CD14-positive monocyte (primary cell): ENCODE results near the gene MYO1A. TPM values are rescaled to one million over a fixed set of nuclear protein-coding genes. Genes with fewer than 3 reads are reported as not detected.

Experiments
- DNase-seq, 3 donors: peaks; one replicate each; pipeline ENCODE4 v3.0.0-alpha.2; 2011 to 2022
- H2AFZ ChIP-seq: 2 replicates; pipeline ENCODE4 v1.6.0; 2012; ENCODE audit warnings: mild to moderate bottlenecking, low read depth, low read length, inconsistent platforms; ENCODE audit not compliant: insufficient read depth, poor library complexity, severe bottlenecking
- H3K27ac ChIP-seq, 2 donors: 1 replicate in 1 of 2; 2 replicates in 1 of 2; pipeline ENCODE4 v1.5.1; 2012 to 2013; ENCODE audit warnings: low read length in 2 of 2, control low read depth in 1 of 2, inconsistent platforms in 1 of 2, low read depth in 1 of 2, mild to moderate bottlenecking in 1 of 2
- H3K27me3 ChIP-seq, 2 donors: one replicate each; pipeline versions ENCODE4 v1.6.0 to v1.6.1; 2011 to 2013; ENCODE audit warnings: low read length in 2 of 2; ENCODE audit not compliant: control insufficient read depth in 2 of 2, insufficient read depth in 2 of 2
- H3K36me3 ChIP-seq, 2 donors: replicated peaks in 1 of 2; 1 replicate in 1 of 2; 2 replicates in 1 of 2; pipeline versions ENCODE4 v1.5.1 to v1.6.1; 2012 to 2013; ENCODE audit warnings: low read length in 2 of 2, control low read depth in 1 of 2, inconsistent platforms in 1 of 2, mild to moderate bottlenecking in 1 of 2; ENCODE audit not compliant: insufficient read depth in 2 of 2, control insufficient read depth in 1 of 2
- H3K4me1 ChIP-seq, 2 donors: 1 replicate in 1 of 2; 2 replicates in 1 of 2; pipeline versions ENCODE4 v1.5.1 to v1.6.1; 2012 to 2013; ENCODE audit warnings: low read length in 2 of 2, control low read depth in 1 of 2, inconsistent platforms in 1 of 2, mild to moderate bottlenecking in 1 of 2, moderate library complexity in 1 of 2; ENCODE audit not compliant: insufficient read depth in 2 of 2, control insufficient read depth in 1 of 2
- H3K4me2 ChIP-seq: replicated peaks from 2 replicates; pipeline ENCODE3; 2012; ENCODE audit warnings: low read length, moderate library complexity, mild to moderate bottlenecking; ENCODE audit not compliant: poor library complexity, severe bottlenecking; ENCODE audit errors: extremely low read depth
- H3K4me3 ChIP-seq, 3 experiments: fragments of 200-600 bp in 1 of 3; sonication (generic) in 1 of 3; replicated peaks in 1 of 3; 1 replicate in 2 of 3; 2 replicates in 1 of 3; pipeline ENCODE4 v1.5.1; 2011 to 2013; ENCODE audit warnings: low read length in 3 of 3, mild to moderate bottlenecking in 3 of 3, control low read depth in 2 of 3, low read depth in 2 of 3, inconsistent platforms in 1 of 3, moderate library complexity in 1 of 3
- H3K79me2 ChIP-seq: 2 replicates; pipeline ENCODE4 v1.6.0; 2012; ENCODE audit warnings: mild to moderate bottlenecking, control low read depth, inconsistent platforms, low read length, moderate library complexity; ENCODE audit not compliant: insufficient read depth
- H3K9ac ChIP-seq: 2 replicates; pipeline ENCODE4 v1.6.0; 2017; ENCODE audit warnings: low read length, mild to moderate bottlenecking; ENCODE audit not compliant: insufficient read depth, poor library complexity, severe bottlenecking
- H3K9me3 ChIP-seq, 2 donors: replicated peaks in 1 of 2; 1 replicate in 1 of 2; 2 replicates in 1 of 2; pipeline versions ENCODE4 v1.5.1 to v1.6.1; 2012 to 2013; ENCODE audit warnings: low read length in 2 of 2, control low read depth in 1 of 2; ENCODE audit not compliant: control insufficient read depth in 1 of 2, insufficient read depth in 1 of 2
- H4K20me1 ChIP-seq: 2 replicates; pipeline ENCODE4 v1.6.0; 2012; ENCODE audit warnings: mild to moderate bottlenecking, low read length, control low read depth, moderate library complexity; ENCODE audit not compliant: insufficient read depth
- H3K27ac Mint-ChIP-seq, 7 donors: one replicate each; pipeline ENCODE4 v1.8.0; 2020; ENCODE audit warnings: mild to moderate bottlenecking in 7 of 7, mixed read lengths in 7 of 7, moderate library complexity in 6 of 7, inconsistent platforms in 2 of 7
- H3K27me3 Mint-ChIP-seq, 3 donors: one replicate each; pipeline ENCODE4 v1.8.0; 2021 to 2022; ENCODE audit warnings: low read depth in 3 of 3, mild to moderate bottlenecking in 3 of 3, mixed read lengths in 3 of 3, moderate library complexity in 3 of 3, inconsistent platforms in 1 of 3
- H3K36me3 Mint-ChIP-seq, 2 donors: one replicate each; pipeline ENCODE4 v1.8.0; 2020; ENCODE audit warnings: mixed read lengths in 2 of 2, inconsistent platforms in 1 of 2, mild to moderate bottlenecking in 1 of 2
- H3K4me1 Mint-ChIP-seq: one replicate; pipeline ENCODE4 v1.8.0; 2020; ENCODE audit warnings: mild to moderate bottlenecking, mixed read lengths
- H3K4me3 Mint-ChIP-seq, 2 donors: one replicate each; pipeline ENCODE4 v1.8.0; 2020; ENCODE audit warnings: mild to moderate bottlenecking in 2 of 2, mixed read lengths in 2 of 2, moderate library complexity in 1 of 2
- H3K9me3 Mint-ChIP-seq, 7 donors: one replicate each; pipeline ENCODE4 v1.8.0; 2020 to 2022; ENCODE audit warnings: mixed read lengths in 7 of 7, mild to moderate bottlenecking in 6 of 7, moderate library complexity in 6 of 7, inconsistent platforms in 2 of 7
- CTCF ChIP-seq: fragments of 200-600 bp; IDR thresholded peaks from one replicate; pipeline ENCODE4 v1.8.0; 2022; ENCODE audit warnings: antibody characterized with exemption, mild to moderate bottlenecking
- WGBS: methylation state at CpG from one replicate; pipeline ENCODE4 v1.1.5; 2013; ENCODE audit warnings: missing lambda C conversion rate; ENCODE audit not compliant: insufficient coverage; 5-methylcytosine and 5-hydroxymethylcytosine counted together
- intact Hi-C, 2 donors: fragments of 100-400 bp; cut with micrococcal nuclease; formaldehyde crosslinking; loops; one replicate each; pipeline versions ENCODE4 v1.15.0 to v1.15.1; 2023
- polyA plus RNA-seq, 3 donors: library from polyadenylated mRNA; depleted of rRNA in 1 of 3; unstranded in 2 of 3; stranded (reverse) in 1 of 3; fragments of 300-500 nt in 2 of 3; fragments of >200 nt in 1 of 3; fragmentation: Illumina TruSeq in 2 of 3; gene quantifications; 1 replicate in 2 of 3; 2 replicates in 1 of 3; pipeline ENCODE4 v1.2.3, GENCODE V29; 2012 to 2021

Gene MYO1A
- polyA plus RNA-seq, 3 donors = 0.22 to 1.7 (median 1.3) TPM

GRCh38 chr12:57087691-57088353 lies 37.9 kb upstream of the MYO1A start:
- peak overlapping the region; percentile 77 for H3K9ac ChIP-seq
- DNase-seq = peak; percentile 79 to 91 (median 84)
- peak overlapping the region; percentile 82 for H3K4me2 ChIP-seq
- H3K9me3 ChIP-seq = no peaks in the 10 kb centered on the region
- 0% methylated on average over 24 of the region's 37 CpGs for WGBS
- H4K20me1 ChIP-seq = peaks cover 24% of the 10 kb centered on the region
- Mint-ChIP-seq H3K4me1 (peaks cover 44% of the 10 kb centered on the region), H3K36me3 (peaks cover 17 to 18% of the 10 kb centered on the region in 2 donors), H3K27me3 (peaks cover 0 to 12% (median 10%) of the 10 kb centered on the region in 3 donors), H3K27ac (peak overlapping the region; percentile 94 to 98 (median 97)), H3K4me3 (peak overlapping the region; percentile 82 to 90), H3K9me3 (peaks cover 0 to 2% (median 0%) of the 10 kb centered on the region in 7 donors)
- no peaks in the 10 kb centered on the region for H3K79me2 ChIP-seq
- peak overlapping the region; percentile 88 to 96 for H3K27ac ChIP-seq
- H3K27me3 ChIP-seq = no peaks in the 10 kb centered on the region
- H2AFZ ChIP-seq = peak overlapping the region; percentile 76
- peaks cover 43 to 51% of the 10 kb centered on the region in 2 donors for H3K4me1 ChIP-seq
- peaks cover 8% of the 10 kb centered on the region in 2 donors for H3K36me3 ChIP-seq
- intact Hi-C loops = no loop called here
- H3K4me3 ChIP-seq = peak overlapping the region; percentile 71 to 90 (median 86)
- TF ChIP-seq CTCF = no peak

- H3K4me1 Mint-ChIP-seq = peaks cover 42% of the 10 kb centered on the region
- H3K4me2 ChIP-seq = peak overlapping the region; percentile 82
- peak overlapping the region; percentile 90 to 96 for H3K4me3 Mint-ChIP-seq
- peaks cover 43 to 51% of the 10 kb centered on the region in 2 donors for H3K4me1 ChIP-seq
- H3K9me3 Mint-ChIP-seq = peaks cover 0 to 2% (median 0%) of the 10 kb centered on the region in 7 donors
- no peaks in the 10 kb centered on the region for H3K79me2 ChIP-seq
- H3K27ac ChIP-seq = peak overlapping the region; percentile 88 to 96
- H3K4me3 ChIP-seq = peak overlapping the region; percentile 71 to 90 (median 86)
- intact Hi-C loops = no loop called here
- peak overlapping the region; percentile 77 for H3K9ac ChIP-seq
- H3K36me3 Mint-ChIP-seq = peaks cover 11 to 13% of the 10 kb centered on the region in 2 donors
- peak; percentile 59 to 81 (median 80) for DNase-seq
- H3K36me3 ChIP-seq = peaks cover 1 to 6% of the 10 kb centered on the region in 2 donors
- peak overlapping the region; percentile 94 to 98 (median 97) for H3K27ac Mint-ChIP-seq
- peaks cover 0 to 12% (median 10%) of the 10 kb centered on the region in 3 donors for H3K27me3 Mint-ChIP-seq
- H2AFZ ChIP-seq = peak overlapping the region; percentile 76
- 0% methylated on average over 9 of the region's 52 CpGs for WGBS
- peaks cover 18% of the 10 kb centered on the region for H4K20me1 ChIP-seq
- no peaks in the 10 kb centered on the region for H3K9me3 ChIP-seq
- H3K27me3 ChIP-seq = no peaks in the 10 kb centered on the region
- no peak for TF ChIP-seq CTCF
Observed at GRCh38 chr12:57087010-57087690, 37.2 kb upstream of the MYO1A start.
